Gastroesophageal sphincter (tissue), 4 donors: Measurements from ENCODE around the gene TTYH1. TPM values are rescaled to one million over a fixed set of nuclear protein-coding genes. Genes with fewer than 3 reads are reported as not detected.

Experiments used
- ATAC-seq: fragments of 150-250 bp; one replicate; pipeline ENCODE4 v1.9.1; 2016; ENCODE audit warnings: mild to moderate bottlenecking, moderate library complexity
- H3K27ac ChIP-seq, 4 donors: fragments of 200-600 bp; sonication (generic) in 3 of 4; 1 replicate in 3 of 4; 2 replicates in 1 of 4; pipeline ENCODE4 v1.5.1; 2016 to 2019
- H3K27me3 ChIP-seq: fragments of 200-600 bp; sonication (generic); one replicate; pipeline ENCODE4 v1.5.1; 2019
- H3K36me3 ChIP-seq, 2 donors: fragments of 200-600 bp; sonication (generic); one replicate each; pipeline ENCODE4 v1.5.1; 2019; ENCODE audit warnings: control low read depth in 1 of 2
- H3K4me1 ChIP-seq, 3 donors: fragments of 200-600 bp; sonication (generic); 1 replicate in 2 of 3; 2 replicates in 1 of 3; pipeline ENCODE4 v1.5.1; 2016 to 2019; ENCODE audit warnings: control low read depth in 2 of 3
- H3K4me3 ChIP-seq, 2 donors: fragments of 200-600 bp; sonication (generic); one replicate each; pipeline ENCODE4 v1.5.1; 2019; ENCODE audit warnings: mild to moderate bottlenecking in 1 of 2, moderate library complexity in 1 of 2
- H3K9me3 ChIP-seq, 3 donors: fragments of 200-600 bp; sonication (generic); one replicate each; pipeline ENCODE4 v1.5.1; 2017 to 2019; ENCODE audit warnings: control low read depth in 2 of 3
- EP300 ChIP-seq: sonication (generic); formaldehyde crosslinking; IDR thresholded peaks from one replicate; pipeline ENCODE4 v1.6.1; 2017; ENCODE audit warnings: antibody characterized with exemption, mild to moderate bottlenecking
- POLR2A ChIP-seq, 2 donors: fragments of 450-650 bp; IDR thresholded peaks; one replicate each; pipeline ENCODE4 v1.6.1; 2017; ENCODE audit warnings: antibody characterized with exemption in 2 of 2, mild to moderate bottlenecking in 2 of 2, moderate library complexity in 1 of 2
- POLR2AphosphoS5 ChIP-seq: sonication (generic); formaldehyde crosslinking; IDR thresholded peaks from one replicate; pipeline ENCODE4 v1.6.1; 2017; ENCODE audit warnings: antibody characterized with exemption
- WGBS, 2 donors: methylation state at CpG; one replicate each; pipeline ENCODE4 v1.1.5; 2018; ENCODE audit warnings: low coverage in 1 of 2; 5-methylcytosine and 5-hydroxymethylcytosine counted together
- total RNA-seq, 4 donors: library from RNA; depleted of rRNA; stranded (reverse); fragments of >200 nt; gene quantifications; one replicate each; pipeline ENCODE4 v1.1.0, GENCODE V29; 2016
- TF ChIP-seq, protein P1 (sequence below), 4 experiments: fragments of 200-600 bp in 2 of 4; fragments of 450-650 bp in 2 of 4; sonication (generic) in 1 of 4; IDR thresholded peaks; one replicate each; pipeline ENCODE4 v1.5.1; 2017 to 2019; ENCODE audit warnings: antibody characterized with exemption in 4 of 4, mild to moderate bottlenecking in 2 of 4, moderate library complexity in 2 of 4

The TTYH1 gene
- total RNA-seq, 4 donors from 2014 or later: 1.2 to 19.8 (median 5.5) TPM

- no peak for ATAC-seq
- peaks cover 0 to 67% (median 17%) of the 10 kb centered on the region in 3 donors for H3K4me1 ChIP-seq
Observed at GRCh38 chr19:54461210-54461609, 45.9 kb downstream of the TTYH1 start.

GRCh38 chr19:54461613-54462012, 46.3 kb downstream of the TTYH1 start:
- WGBS, 2 donors: 29 to 40% methylated on average over 2 to 3 of the region's 3 CpGs
- peak overlapping the region in 3 of 4 donors; percentile 96 to 99 (median 98) for H3K27ac ChIP-seq
- no peak for ATAC-seq
- H3K36me3 ChIP-seq: peaks cover 0 to 58% of the 10 kb centered on the region in 2 donors
- no peaks in the 10 kb centered on the region for H3K9me3 ChIP-seq
- peak overlapping the region in 1 of 2 donors; percentile 85 for H3K4me3 ChIP-seq
- H3K4me1 ChIP-seq: peaks cover 0 to 67% (median 17%) of the 10 kb centered on the region in 3 donors
- TF ChIP-seq, protein P1, sequence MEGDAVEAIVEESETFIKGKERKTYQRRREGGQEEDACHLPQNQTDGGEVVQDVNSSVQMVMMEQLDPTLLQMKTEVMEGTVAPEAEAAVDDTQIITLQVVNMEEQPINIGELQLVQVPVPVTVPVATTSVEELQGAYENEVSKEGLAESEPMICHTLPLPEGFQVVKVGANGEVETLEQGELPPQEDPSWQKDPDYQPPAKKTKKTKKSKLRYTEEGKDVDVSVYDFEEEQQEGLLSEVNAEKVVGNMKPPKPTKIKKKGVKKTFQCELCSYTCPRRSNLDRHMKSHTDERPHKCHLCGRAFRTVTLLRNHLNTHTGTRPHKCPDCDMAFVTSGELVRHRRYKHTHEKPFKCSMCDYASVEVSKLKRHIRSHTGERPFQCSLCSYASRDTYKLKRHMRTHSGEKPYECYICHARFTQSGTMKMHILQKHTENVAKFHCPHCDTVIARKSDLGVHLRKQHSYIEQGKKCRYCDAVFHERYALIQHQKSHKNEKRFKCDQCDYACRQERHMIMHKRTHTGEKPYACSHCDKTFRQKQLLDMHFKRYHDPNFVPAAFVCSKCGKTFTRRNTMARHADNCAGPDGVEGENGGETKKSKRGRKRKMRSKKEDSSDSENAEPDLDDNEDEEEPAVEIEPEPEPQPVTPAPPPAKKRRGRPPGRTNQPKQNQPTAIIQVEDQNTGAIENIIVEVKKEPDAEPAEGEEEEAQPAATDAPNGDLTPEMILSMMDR (IDR thresholded peaks at IDR 0.05): no peak
- TF ChIP-seq POLR2AphosphoS5 (no peak), POLR2A (IDR thresholded peaks at IDR 0.05) (no peak), EP300 (no peak)
- no peaks in the 10 kb centered on the region for H3K27me3 ChIP-seq

More at GRCh38 chr19:54461210-54461609, 45.9 kb downstream of the TTYH1 start:
- Histone ChIP-seq H3K4me3 (no peak overlapping the region), H3K9me3 (no peaks in the 10 kb centered on the region), H3K27me3 (no peaks in the 10 kb centered on the region), H3K27ac (peak overlapping the region in 3 of 4 donors; percentile 24 to 99 (median 24)), H3K36me3 (peaks cover 0 to 62% of the 10 kb centered on the region in 2 donors)
- 64 to 73% methylated on average over 12 to 18 of the region's 27 CpGs for WGBS, 2 donors
- no peak for TF ChIP-seq POLR2AphosphoS5
- TF ChIP-seq EP300: no peak
- TF ChIP-seq POLR2A (IDR thresholded peaks at IDR 0.05): no peak
- TF ChIP-seq, protein P1 (IDR thresholded peaks at IDR 0.05): no peak

DNA sequence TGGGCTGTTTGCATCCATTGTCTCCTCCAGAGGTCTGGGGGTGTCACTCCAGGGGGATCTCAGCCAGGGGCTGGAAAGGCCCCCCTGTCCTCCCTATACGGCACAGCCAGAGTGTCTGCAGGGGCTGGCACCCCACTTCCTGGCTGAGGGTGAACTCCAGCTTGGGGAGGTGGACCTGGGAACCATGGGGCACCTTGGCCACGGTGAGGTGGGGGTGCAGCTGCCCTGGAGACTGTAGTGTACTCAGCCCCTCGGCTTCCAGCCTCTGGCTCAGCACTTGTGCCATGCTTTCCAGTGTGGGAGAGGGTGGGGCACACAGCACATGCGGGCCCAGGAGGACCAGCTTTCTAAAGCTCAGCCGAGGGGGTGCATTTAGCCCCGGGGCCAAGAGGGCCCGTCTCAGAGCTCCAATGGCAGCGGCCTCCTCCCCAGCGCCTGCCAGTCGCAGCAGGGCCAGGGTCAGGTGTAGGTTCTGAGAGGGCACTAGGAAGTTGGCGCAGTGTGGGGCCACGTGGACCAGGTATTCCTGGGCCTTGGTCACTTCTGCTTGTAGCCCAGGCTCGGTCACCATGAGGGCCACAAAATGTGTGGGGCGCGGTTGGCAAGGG, 46.9 kb downstream of the TTYH1 start:
- Histone ChIP-seq H3K4me1 (peaks cover 0 to 67% (median 17%) of the 10 kb centered on the region in 3 donors), H3K9me3 (no peaks in the 10 kb centered on the region), H3K4me3 (peak overlapping the region in 1 of 2 donors; percentile 85), H3K27ac (peak overlapping the region in 3 of 4 donors; percentile 96 to 99 (median 98)), H3K27me3 (no peaks in the 10 kb centered on the region), H3K36me3 (peaks cover 0 to 53% of the 10 kb centered on the region in 2 donors)
- WGBS, 2 donors: 70% methylated on average over 2 of the region's 15 CpGs; no CpG with 5 or more reads in 1 of the 2 donors
- no peak for ATAC-seq
- no peak for TF ChIP-seq POLR2AphosphoS5
- TF ChIP-seq, protein P1 (IDR thresholded peaks at IDR 0.05): no peak
- no peak for TF ChIP-seq POLR2A (IDR thresholded peaks at IDR 0.05)
- TF ChIP-seq EP300: no peak

- TF ChIP-seq POLR2AphosphoS5 (peak; percentile 73), POLR2A (IDR thresholded peaks at IDR 0.05) (no peak)
- TF ChIP-seq, protein P1 (IDR thresholded peaks at IDR 0.05): peak in 2 of 4 experiments; percentile 2 to 41
- peaks cover 0 to 45% of the 10 kb centered on the region in 2 donors for H3K36me3 ChIP-seq
- no CpG with 5 or more reads among the region's 91 CpGs for WGBS, 2 donors
- H3K4me1 ChIP-seq: peaks cover 0 to 67% (median 17%) of the 10 kb centered on the region in 3 donors
- H3K27ac ChIP-seq: peak overlapping the region; percentile 84 to 99 (median 97)
- H3K27me3 ChIP-seq: no peaks in the 10 kb centered on the region
- peak overlapping the region; percentile 55 to 85 for H3K4me3 ChIP-seq
- peak; percentile 57 for ATAC-seq
- no peaks in the 10 kb centered on the region for H3K9me3 ChIP-seq
Observed at GRCh38 chr19:54462655-54463530, 47.6 kb downstream of the TTYH1 start.
